SKM-1 (cell line): ENCODE results near the gene INTS6L.
"Not testable (repeated sequence)": the region's sequence is repeated elsewhere in the genome, so short reads cannot be mapped to it uniquely, and the experiment has no call there.

Experiments
- DNase-seq: peaks from one replicate; lab custom pipeline; 2025; ENCODE audit not compliant: unreplicated experiment; lab: John Stamatoyannopoulos, UW

Gene INTS6L

GRCh38 chrX:135595543-135595942, 75.1 kb downstream of the INTS6L start:
- DNase-seq: no peak

DNA sequence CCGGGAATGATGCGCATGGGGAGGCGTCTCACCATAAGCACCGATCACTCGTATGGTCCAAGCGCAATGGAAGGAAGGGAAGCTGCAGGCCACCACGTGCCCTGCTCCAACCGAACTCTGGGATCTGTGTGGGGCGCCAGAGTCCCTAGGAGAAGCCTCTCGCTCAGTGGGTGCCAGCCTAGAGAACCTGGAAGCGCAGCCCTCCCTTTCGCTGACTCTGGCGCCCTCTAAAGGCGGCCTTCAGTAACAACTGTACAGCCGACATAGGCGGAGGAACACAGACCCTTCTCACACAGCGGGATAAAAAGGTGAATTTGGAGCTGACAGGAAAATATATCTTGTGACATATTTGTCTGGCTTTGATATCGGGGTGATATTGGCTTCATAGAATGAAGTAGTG, 76.0 kb downstream of the INTS6L start:
- DNase-seq: peak; percentile 3

DNA sequence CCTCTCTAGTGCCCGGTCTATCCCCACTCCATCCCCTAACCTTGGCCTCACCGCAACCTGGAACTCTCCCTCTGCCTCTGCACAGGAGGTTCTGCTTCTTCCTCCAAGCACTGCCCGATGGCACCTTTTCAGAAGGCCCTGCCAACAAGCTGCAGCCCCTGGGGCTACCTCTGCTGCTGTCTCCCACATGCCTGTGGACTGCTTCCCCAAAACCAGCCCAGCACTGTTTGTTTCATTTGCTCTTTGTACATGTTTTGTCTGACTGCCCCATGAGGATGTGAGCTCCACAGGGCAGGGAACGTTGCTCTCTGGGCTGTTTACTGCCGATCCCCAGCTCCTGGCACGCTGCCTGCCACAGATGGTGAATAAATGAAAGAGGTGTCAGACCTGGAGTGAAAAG, 85.4 kb downstream of the INTS6L start:
- DNase-seq: no peak

DNA sequence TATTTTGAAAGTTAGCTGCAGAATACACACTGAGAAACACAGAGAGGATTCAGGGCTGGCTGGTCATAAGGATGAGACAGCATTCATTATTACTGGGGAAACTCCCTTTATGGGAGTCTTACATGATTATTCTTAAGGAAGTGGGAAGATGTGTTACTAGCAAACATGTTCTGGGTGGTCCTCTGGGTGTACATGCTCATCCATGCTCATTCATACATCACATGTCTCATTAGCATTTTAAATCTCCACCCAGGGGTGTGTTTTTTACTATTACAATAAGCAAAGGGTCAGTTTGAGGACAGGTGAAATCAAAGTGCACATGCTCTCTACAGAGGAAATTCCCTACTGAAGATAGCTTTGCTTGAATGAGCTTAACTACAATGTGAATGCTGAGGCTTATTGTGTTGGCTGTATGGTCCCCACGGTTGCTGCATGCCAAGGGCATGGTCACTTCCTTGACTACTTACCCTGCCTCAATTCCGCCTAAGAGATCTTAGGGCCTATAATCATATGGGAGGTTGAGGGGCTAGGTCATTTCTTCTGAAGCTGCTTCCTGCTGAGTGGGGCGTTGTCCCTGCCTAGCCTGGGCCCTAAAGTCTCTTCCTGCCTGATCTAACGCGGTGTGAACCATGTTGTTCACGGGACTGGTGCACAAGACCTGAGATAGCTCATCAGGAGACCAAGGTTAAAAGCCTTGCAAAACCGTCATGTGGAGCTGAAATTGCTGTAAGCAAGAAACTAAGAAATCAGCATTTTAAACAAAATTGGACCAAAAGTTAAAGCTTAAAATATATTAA, 104.1 kb downstream of the INTS6L start:
- DNase-seq: not testable (repeated sequence)

DNA sequence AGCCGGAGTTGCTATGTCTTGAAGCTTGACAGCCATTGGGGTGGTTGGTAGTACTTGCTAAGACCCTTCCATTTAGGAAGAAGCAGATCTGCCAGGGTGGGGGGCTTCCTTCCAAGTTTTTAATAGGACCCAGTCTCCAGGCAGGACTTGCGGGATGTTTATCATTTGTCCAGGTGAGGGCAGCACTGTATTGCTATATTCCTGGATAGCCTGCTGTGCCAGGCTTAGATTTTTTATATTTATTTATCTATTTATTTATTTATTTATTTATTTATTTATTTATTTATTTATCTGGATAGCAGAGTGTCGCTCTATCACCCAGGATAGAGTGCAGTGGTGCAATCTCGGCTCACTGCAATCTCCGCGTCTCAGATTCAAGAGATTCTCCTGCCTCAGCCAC, 105.5 kb downstream of the INTS6L start:
- DNase-seq: no peak

DNA sequence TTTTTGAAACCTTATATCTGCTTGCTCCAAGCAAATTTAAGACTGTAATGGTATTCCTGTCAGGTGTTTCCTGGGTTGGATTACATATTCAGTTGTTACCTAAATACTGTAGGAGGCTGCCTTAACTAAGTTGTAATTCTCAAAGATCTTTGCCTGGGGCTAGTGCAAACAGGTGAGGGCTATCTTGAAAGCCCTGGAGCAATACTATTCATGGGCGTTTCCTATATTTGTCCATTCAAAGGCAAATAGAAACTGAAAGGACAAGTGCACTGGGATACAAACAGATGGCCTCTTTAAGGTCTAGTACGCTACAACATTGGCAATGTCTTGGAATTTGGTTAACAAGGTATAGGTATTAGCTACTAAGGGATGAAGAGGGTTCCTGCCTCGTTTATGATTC, 108.9 kb downstream of the INTS6L start:
- no peak for DNase-seq
